H9 (cell line): ENCODE results near the gene PTPRN2. TPM values are rescaled to one million over a fixed set of nuclear protein-coding genes. Genes with fewer than 3 reads are reported as not detected.

Source experiments
- DNase-seq: peaks from one replicate; pipeline ENCODE4 v3.0.0-alpha.2; 2017
- H2AFZ ChIP-seq: one replicate; pipeline ENCODE4 v1.6.1; 2013; ENCODE audit warnings: mild to moderate bottlenecking, low read length, control low read depth, moderate library complexity
- H2AK5ac ChIP-seq: 2 replicates; pipeline ENCODE4 v1.6.1; 2013; ENCODE audit warnings: low read length, control low read depth, mixed read lengths; ENCODE audit not compliant: insufficient read length
- H2BK120ac ChIP-seq: one replicate; pipeline ENCODE4 v1.6.1; 2013; ENCODE audit warnings: low read depth, mild to moderate bottlenecking, low read length, control low read depth, inconsistent platforms; ENCODE audit not compliant: poor library complexity, severe bottlenecking
- H2BK12ac ChIP-seq: 2 replicates; pipeline ENCODE4 v1.6.1; 2013; ENCODE audit warnings: low read length, control low read depth, mixed read lengths, low read depth; ENCODE audit not compliant: insufficient read length
- H2BK15ac ChIP-seq: 2 replicates; pipeline ENCODE4 v1.6.1; 2013; ENCODE audit warnings: low read depth, low read length, control low read depth
- H2BK20ac ChIP-seq: one replicate; pipeline ENCODE4 v1.6.1; 2013; ENCODE audit warnings: low read depth, mild to moderate bottlenecking, low read length, control low read depth, inconsistent platforms; ENCODE audit not compliant: poor library complexity, severe bottlenecking
- H2BK5ac ChIP-seq: 2 replicates; pipeline ENCODE4 v1.6.1; 2013; ENCODE audit warnings: low read length, control low read depth, mixed read lengths; ENCODE audit not compliant: insufficient read length
- H3K14ac ChIP-seq: 2 replicates; pipeline ENCODE4 v1.6.1; 2013; ENCODE audit warnings: low read length, control low read depth; ENCODE audit not compliant: insufficient read depth
- H3K18ac ChIP-seq: 2 replicates; pipeline ENCODE4 v1.6.1; 2013; ENCODE audit warnings: low read depth, mild to moderate bottlenecking, mixed read lengths, low read length, control low read depth; ENCODE audit not compliant: insufficient read length
- H3K23ac ChIP-seq: 2 replicates; pipeline ENCODE4 v1.6.1; 2013; ENCODE audit warnings: low read length, control low read depth, mixed read lengths, low read depth; ENCODE audit not compliant: insufficient read length
- H3K23me2 ChIP-seq: 2 replicates; pipeline ENCODE4 v1.6.1; 2013; ENCODE audit warnings: low read depth, mild to moderate bottlenecking, mixed read lengths, low read length, control low read depth; ENCODE audit not compliant: insufficient read length, poor library complexity, severe bottlenecking
- H3K27ac ChIP-seq: 2 replicates; pipeline ENCODE4 v1.5.1; 2013; ENCODE audit warnings: low read length, control low read depth, mixed read lengths, low read depth; ENCODE audit not compliant: insufficient read length
- H3K27me3 ChIP-seq: 2 replicates; pipeline ENCODE4 v1.6.1; 2013; ENCODE audit warnings: low read length, control low read depth, inconsistent platforms; ENCODE audit not compliant: insufficient read depth
- H3K4ac ChIP-seq: 2 replicates; pipeline ENCODE4 v1.6.1; 2013; ENCODE audit warnings: low read depth, mild to moderate bottlenecking, control low read depth, inconsistent platforms, low read length, moderate library complexity
- H3K4me1 ChIP-seq: 2 replicates; pipeline ENCODE4 v1.6.1; 2013; ENCODE audit warnings: low read length, control low read depth, inconsistent platforms; ENCODE audit not compliant: insufficient read depth
- H3K4me2 ChIP-seq: 2 replicates; pipeline ENCODE4 v1.6.1; 2013; ENCODE audit warnings: low read length, control low read depth, mixed read lengths; ENCODE audit not compliant: insufficient read length, insufficient read depth
- H3K56ac ChIP-seq: 2 replicates; pipeline ENCODE4 v1.6.1; 2013; ENCODE audit warnings: low read depth, mild to moderate bottlenecking, mixed read lengths, low read length, control low read depth; ENCODE audit not compliant: insufficient read length
- H3K79me1 ChIP-seq: 2 replicates; pipeline ENCODE4 v1.6.1; 2013; ENCODE audit warnings: low read depth, mild to moderate bottlenecking, moderate library complexity, low read length, control low read depth, inconsistent platforms; ENCODE audit not compliant: insufficient read depth, poor library complexity, severe bottlenecking
- H3K79me2 ChIP-seq: 2 replicates; pipeline ENCODE4 v1.6.1; 2013; ENCODE audit warnings: low read length, control low read depth, inconsistent platforms; ENCODE audit not compliant: insufficient read depth
- H3K9ac ChIP-seq: 2 replicates; pipeline ENCODE4 v1.6.1; 2013; ENCODE audit warnings: low read length, control low read depth, mixed read lengths; ENCODE audit not compliant: insufficient read length; ENCODE audit errors: extremely low read depth
- H3K9me3 ChIP-seq: one replicate; pipeline ENCODE4 v1.6.1; 2013; ENCODE audit warnings: low read depth, low read length, inconsistent platforms; ENCODE audit not compliant: control insufficient read depth
- H3T11ph ChIP-seq: one replicate; pipeline ENCODE4 v1.6.1; 2013; ENCODE audit warnings: mild to moderate bottlenecking, low read length, control low read depth, inconsistent platforms
- H4K20me1 ChIP-seq: one replicate; pipeline ENCODE4 v1.6.1; 2013; ENCODE audit not compliant: control insufficient read depth, insufficient read length, insufficient read depth
- H4K5ac ChIP-seq: 2 replicates; pipeline ENCODE4 v1.6.1; 2013; ENCODE audit warnings: low read depth, mild to moderate bottlenecking, mixed read lengths, low read length, control low read depth; ENCODE audit not compliant: insufficient read length
- H4K8ac ChIP-seq: replicated peaks from 2 replicates; pipeline ENCODE4 v1.6.1; 2013; ENCODE audit warnings: low read length, control low read depth, mixed read lengths, low read depth; ENCODE audit not compliant: insufficient read length
- H4K91ac ChIP-seq: 2 replicates; pipeline ENCODE4 v1.6.1; 2013; ENCODE audit warnings: low read depth, mild to moderate bottlenecking, moderate library complexity, mixed read lengths, low read length, control low read depth; ENCODE audit not compliant: insufficient read length
- H3K27ac Mint-ChIP-seq, 3 experiments: 2 replicates in 2 of 3; 3 replicates in 1 of 3; pipeline ENCODE4 v1.8.0; 2020 to 2021; ENCODE audit warnings: mixed read lengths in 3 of 3, mild to moderate bottlenecking in 1 of 3, moderate library complexity in 1 of 3
- H3K27me3 Mint-ChIP-seq: 2 replicates; pipeline ENCODE4 v1.8.0; 2021; ENCODE audit warnings: low read depth, mild to moderate bottlenecking, moderate library complexity, mixed read lengths
- H3K36me3 Mint-ChIP-seq, 3 experiments: 2 replicates in 2 of 3; 3 replicates in 1 of 3; pipeline ENCODE4 v1.8.0; 2020 to 2021; ENCODE audit warnings: low read depth in 3 of 3, mixed read lengths in 3 of 3; ENCODE audit not compliant: insufficient read depth in 1 of 3
- H3K4me1 Mint-ChIP-seq, 2 experiments: 2 replicates each; pipeline ENCODE4 v1.8.0; 2020; ENCODE audit warnings: mixed read lengths in 2 of 2
- H3K4me3 Mint-ChIP-seq, 2 experiments: 2 replicates in 1 of 2; 3 replicates in 1 of 2; pipeline ENCODE4 v1.8.0; 2020 to 2021; ENCODE audit warnings: mild to moderate bottlenecking in 2 of 2, mixed read lengths in 2 of 2, moderate library complexity in 1 of 2
- H3K9me3 Mint-ChIP-seq, 2 experiments: 2 replicates in 1 of 2; 3 replicates in 1 of 2; pipeline ENCODE4 v1.8.0; 2020; ENCODE audit warnings: mild to moderate bottlenecking in 2 of 2, mixed read lengths in 2 of 2, moderate library complexity in 1 of 2
- WGBS: extraction: QIAGEN DNeasy Blood & Tissue Kit; methylation state at CpG from one replicate; pipeline ENCODE4 v1.1.7; 2013; ENCODE audit warnings: missing lambda C conversion rate, low lambda C conversion rate, mixed read lengths; ENCODE audit not compliant: insufficient read length; ENCODE audit errors: extremely low coverage; 5-methylcytosine and 5-hydroxymethylcytosine counted together
- total RNA-seq: library from RNA; stranded (reverse); gene quantifications from 2 replicates; pipeline ENCODE4 v1.2.1, GENCODE V29; 2021
- TF ChIP-seq, protein P1 (sequence below): fragments of 200-600 bp; sonication (generic); conservative IDR thresholded peaks from 3 replicates; pipeline ENCODE4 v1.8.0; 2021; ENCODE audit warnings: antibody characterized with exemption, mild to moderate bottlenecking

The PTPRN2 gene
- total RNA-seq, 1 experiment from 2014 or later = 5.2 TPM

- H2AFZ ChIP-seq = no peak overlapping the region
- no peak overlapping the region for H3K4me2 ChIP-seq
- Mint-ChIP-seq H3K27me3 (no peaks in the 10 kb centered on the region; the same call in 1 of the 2 replicates), H3K36me3 (no peaks in the 10 kb centered on the region), H3K27ac (no peak overlapping the region), H3K9me3 (no peaks in the 10 kb centered on the region), H3K4me3 (no peak overlapping the region), H3K4me1 (peaks cover 8 to 20% of the 10 kb centered on the region in 2 experiments)
- TF ChIP-seq, protein P1, sequence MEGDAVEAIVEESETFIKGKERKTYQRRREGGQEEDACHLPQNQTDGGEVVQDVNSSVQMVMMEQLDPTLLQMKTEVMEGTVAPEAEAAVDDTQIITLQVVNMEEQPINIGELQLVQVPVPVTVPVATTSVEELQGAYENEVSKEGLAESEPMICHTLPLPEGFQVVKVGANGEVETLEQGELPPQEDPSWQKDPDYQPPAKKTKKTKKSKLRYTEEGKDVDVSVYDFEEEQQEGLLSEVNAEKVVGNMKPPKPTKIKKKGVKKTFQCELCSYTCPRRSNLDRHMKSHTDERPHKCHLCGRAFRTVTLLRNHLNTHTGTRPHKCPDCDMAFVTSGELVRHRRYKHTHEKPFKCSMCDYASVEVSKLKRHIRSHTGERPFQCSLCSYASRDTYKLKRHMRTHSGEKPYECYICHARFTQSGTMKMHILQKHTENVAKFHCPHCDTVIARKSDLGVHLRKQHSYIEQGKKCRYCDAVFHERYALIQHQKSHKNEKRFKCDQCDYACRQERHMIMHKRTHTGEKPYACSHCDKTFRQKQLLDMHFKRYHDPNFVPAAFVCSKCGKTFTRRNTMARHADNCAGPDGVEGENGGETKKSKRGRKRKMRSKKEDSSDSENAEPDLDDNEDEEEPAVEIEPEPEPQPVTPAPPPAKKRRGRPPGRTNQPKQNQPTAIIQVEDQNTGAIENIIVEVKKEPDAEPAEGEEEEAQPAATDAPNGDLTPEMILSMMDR = no peak
- DNase-seq = no peak
- no peak overlapping the region for H4K8ac ChIP-seq
- H2BK120ac ChIP-seq = no peak overlapping the region
- H3K9me3 ChIP-seq = no peaks in the 10 kb centered on the region
- H3K9ac ChIP-seq = no peak overlapping the region
- H4K91ac ChIP-seq = no peak overlapping the region
- H2AK5ac ChIP-seq = no peak overlapping the region
- no peaks in the 10 kb centered on the region for H4K20me1 ChIP-seq
- no peaks in the 10 kb centered on the region for H3K79me1 ChIP-seq
- H3K23me2 ChIP-seq = no peaks in the 10 kb centered on the region
- no peak overlapping the region for H2BK15ac ChIP-seq
- H3K23ac ChIP-seq = no peak overlapping the region
- no peak overlapping the region for H3T11ph ChIP-seq
- H2BK5ac ChIP-seq = no peak overlapping the region
- H3K14ac ChIP-seq = no peak overlapping the region
- H3K4me1 ChIP-seq = no peaks in the 10 kb centered on the region; the same call in 1 of the 2 replicates
- no peaks in the 10 kb centered on the region for H3K79me2 ChIP-seq
- H3K27ac ChIP-seq = no peak overlapping the region
- H4K5ac ChIP-seq = no peak overlapping the region
- no peaks in the 10 kb centered on the region for H3K27me3 ChIP-seq
- H2BK20ac ChIP-seq = no peak overlapping the region
- H3K18ac ChIP-seq = no peak overlapping the region
- no peak overlapping the region for H3K4ac ChIP-seq
- H3K56ac ChIP-seq = no peak overlapping the region
- no peak overlapping the region for H2BK12ac ChIP-seq
- WGBS = 100% methylated on average over 1 of the region's 1 CpG
Observed at GRCh38 chr7:158048569-158048968, 539.1 kb downstream of the PTPRN2 start.
